ENCODE results near the gene RASA3. TPM values are rescaled to one million over a fixed set of nuclear protein-coding genes. Genes with fewer than 3 reads are reported as not detected.

RASA3 gene
- total and polyA plus RNA-seq, 2 of the 4 experiments (the other 2 are of a cell fraction) = 21.0 to 31.4 TPM

GRCh38 chr13:114179087-114179658 is 46.8 kb upstream of the RASA3 start, which contains the start of gene CFAP97D2:
CFAP97D2 (plus strand) TSS chr13:114179257; CDS start chr13:114179331, 74 bp downstream.
- TF ChIP-seq USF2 (IDR thresholded peaks at IDR 0.05; ENCODE audit: low read depth, low read length) (peak; percentile 26; the same call in 1 of the 2 replicates), CHD1 (IDR thresholded peaks at IDR 0.05; ENCODE audit: low read depth, low read length) (no peak)
- no peak within 1 kb of the TSS for H2AFZ ChIP-seq (replicated peaks; ENCODE audit: low read length, poor library complexity)
- POLR2A ChIA-PET (ENCODE audit: unreplicated experiment) = no interaction called here
- DNase-seq (no peak), ATAC-seq (ENCODE audit: low read depth) (no peak)
- H2AK9ac ChIP-seq (replicated peaks; ENCODE audit: low read depth, low read length, poor library complexity) = no peak within 1 kb of the TSS
- H3K79me1 ChIP-seq (ENCODE audit: low read depth in 1 of 2, low read length in 2 of 2) = no peaks in the 10 kb centered on the region
- dilution Hi-C loops (cut with HindIII; ENCODE audit: low sequenced_read_pairs, unreplicated experiment) (no loop called here), in situ Hi-C loops (cut with MboI; ENCODE audit: low sequenced_read_pairs) (no loop called here), intact Hi-C loops (cut with micrococcal nuclease) (no loop called here)
- no peak within 1 kb of the TSS for H4K91ac ChIP-seq (ENCODE audit: insufficient read depth, low read depth, low read length)
- H4K8ac ChIP-seq (ENCODE audit: low read depth in 2 of 2, low read length in 2 of 2) = no peak within 1 kb of the TSS
- no peak within 1 kb of the TSS for H3K56ac ChIP-seq (ENCODE audit: extremely low read depth, insufficient read depth, low read length)
- no peak within 1 kb of the TSS for H3K18ac ChIP-seq (ENCODE audit: low read depth, low read length)
- no peak within 1 kb of the TSS for H2BK5ac ChIP-seq (ENCODE audit: low read depth, low read length, poor library complexity, severe bottlenecking)
- CTCF ChIA-PET = no interaction called here
- H3K9me3 ChIP-seq (ENCODE audit: control insufficient read depth, insufficient read depth, low read length) = no peaks in the 10 kb centered on the region
- H4K20me1 ChIP-seq (ENCODE audit: insufficient read depth, low read length) = no peaks in the 10 kb centered on the region
- peaks cover 40% of the 10 kb centered on the region for H3K27me3 ChIP-seq (ENCODE audit: control insufficient read depth, insufficient read depth, low read length)
- no peak within 1 kb of the TSS for H3K4me3 ChIP-seq (ENCODE audit: insufficient read depth, low read depth, low read length)
- WGBS, 2 experiments (ENCODE audit: extremely low coverage in 2 of 2, insufficient read length in 1 of 2) = 10% methylated on average over 2 of the region's 13 CpGs; no CpG with 5 or more reads in 1 of the 2 experiments
- H3K9me1 ChIP-seq (ENCODE audit: insufficient read depth, low read length) = peaks cover 2% of the 10 kb centered on the region; the same call in 1 of the 2 replicates
- H2BK15ac ChIP-seq (ENCODE audit: low read depth, low read length) = no peak within 1 kb of the TSS
- H4K5ac ChIP-seq (ENCODE audit: low read depth, low read length) = no peak within 1 kb of the TSS
- peaks cover 2% of the 10 kb centered on the region; the same call in 1 of the 2 replicates for H3K4me1 ChIP-seq (ENCODE audit: control insufficient read depth, insufficient read depth, low read length)
- H3K14ac ChIP-seq (replicated peaks; ENCODE audit: low read depth, low read length) = no peak within 1 kb of the TSS
- no peak within 1 kb of the TSS for H3K9ac ChIP-seq (ENCODE audit: low read depth, low read length)
- no peak within 1 kb of the TSS for H3K4me2 ChIP-seq (ENCODE audit: low read depth, low read length)
- H3K27ac ChIP-seq (ENCODE audit: insufficient read depth, low read length) = no peak within 1 kb of the TSS
- no peak within 1 kb of the TSS for H2BK120ac ChIP-seq (ENCODE audit: low read depth, low read length)
- H3K23ac ChIP-seq (ENCODE audit: low read depth, low read length) = no peak within 1 kb of the TSS
- H2AK5ac ChIP-seq (ENCODE audit: low read depth, low read length) = no peak within 1 kb of the TSS
- BruUV-seq (replicated peaks) = no TSS peak
- H3K36me3 ChIP-seq (ENCODE audit: control insufficient read depth, insufficient read depth, low read length) = no peaks in the 10 kb centered on the region
- H3K4ac ChIP-seq (ENCODE audit: low read depth, low read length) = no peak within 1 kb of the TSS
- H2BK20ac ChIP-seq (ENCODE audit: low read depth, low read length) = no peak within 1 kb of the TSS

All from IMR-90 (cell line).